Esophagus muscularis mucosa (tissue), 4 donors: ENCODE data around the gene HCFC1R1.

Experiments used
- CTCF ChIP-seq, 3 experiments: fragments of 200-600 bp in 2 of 3; fragments of 450-650 bp in 1 of 3; sonication (generic) in 2 of 3; IDR thresholded peaks; one replicate each; pipeline ENCODE4 v1.5.1; 2017 to 2019; ENCODE audit warnings: antibody characterized with exemption in 3 of 3, mild to moderate bottlenecking in 2 of 3, moderate library complexity in 1 of 3
- EP300 ChIP-seq: sonication (generic); formaldehyde crosslinking; IDR thresholded peaks from one replicate; pipeline ENCODE4 v1.6.1; 2017; ENCODE audit warnings: antibody characterized with exemption
- POLR2A ChIP-seq: fragments of 450-650 bp; IDR thresholded peaks from one replicate; pipeline ENCODE4 v1.6.1; 2017; ENCODE audit warnings: antibody characterized with exemption, moderate library complexity, mild to moderate bottlenecking, low read depth
- POLR2AphosphoS5 ChIP-seq, 2 donors: sonication (generic); formaldehyde crosslinking; IDR thresholded peaks; one replicate each; pipeline ENCODE4 v1.6.1; 2017; ENCODE audit warnings: antibody characterized with exemption in 2 of 2

- no peak for TF ChIP-seq CTCF (IDR thresholded peaks at IDR 0.05)
- TF ChIP-seq EP300, result no peak
- TF ChIP-seq POLR2A, result no peak
- no peak for TF ChIP-seq POLR2AphosphoS5 (IDR thresholded peaks at IDR 0.05)
These were observed 23.6 kb upstream of the HCFC1R1 start for GRCh38 chr16:3047387-3047720.
